Stimulated activated CD4-positive, alpha-beta T cell treated with anti-CD3 and anti-CD28 coated beads, Interleukin-2, amount 100 ng/mL, for 48 hours (primary cell): ENCODE measurements around the gene FOSL1.
A peak's percentile ranks its signal among the peaks of the same experiment; 100 is the strongest.

Source experiments
- DNase-seq, 2 donors: peaks; one replicate each; pipeline ENCODE4 v3.0.0-alpha.2; 2020

The FOSL1 gene

DNA sequence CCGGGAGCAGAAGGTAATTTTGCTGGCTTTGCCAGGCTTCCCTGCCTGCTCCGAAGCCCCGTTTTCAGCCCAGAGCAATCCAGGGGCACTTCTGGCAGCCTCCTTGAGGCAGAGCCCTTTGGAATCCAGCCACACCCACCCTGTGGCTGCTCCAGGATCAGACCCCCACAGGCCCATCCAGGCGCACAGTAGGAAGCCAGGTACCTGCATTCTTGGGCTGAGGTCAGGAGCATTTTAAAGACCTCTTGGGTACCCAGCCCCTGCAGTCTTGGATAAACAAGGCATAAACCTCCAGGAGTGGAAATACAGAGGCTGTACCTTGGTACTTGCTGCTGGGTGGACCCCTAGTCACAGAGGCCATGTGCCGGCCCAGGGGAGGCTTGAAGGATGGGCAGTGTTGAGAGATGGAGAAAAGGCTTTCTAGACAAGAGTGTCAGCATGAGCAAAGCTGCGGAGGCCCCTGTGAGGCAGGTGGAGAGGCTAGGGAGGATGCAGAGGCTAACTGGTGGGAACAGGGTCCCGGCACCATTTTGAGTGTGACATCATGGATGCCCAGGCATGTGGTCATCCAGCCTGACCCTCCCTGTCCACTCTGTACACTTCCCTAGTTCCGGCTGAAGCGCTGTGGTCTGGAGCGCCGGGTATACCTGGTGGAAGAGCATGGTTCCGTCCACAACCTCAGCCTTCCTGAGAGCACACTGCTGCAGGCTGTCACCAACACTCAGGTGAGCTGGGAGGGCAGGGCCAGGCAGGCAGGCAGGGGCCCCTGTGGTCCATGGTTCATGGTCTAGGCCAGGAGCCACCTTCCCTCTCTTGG, 36.1 kb downstream of the FOSL1 start:
- DNase-seq: no peak

DNA sequence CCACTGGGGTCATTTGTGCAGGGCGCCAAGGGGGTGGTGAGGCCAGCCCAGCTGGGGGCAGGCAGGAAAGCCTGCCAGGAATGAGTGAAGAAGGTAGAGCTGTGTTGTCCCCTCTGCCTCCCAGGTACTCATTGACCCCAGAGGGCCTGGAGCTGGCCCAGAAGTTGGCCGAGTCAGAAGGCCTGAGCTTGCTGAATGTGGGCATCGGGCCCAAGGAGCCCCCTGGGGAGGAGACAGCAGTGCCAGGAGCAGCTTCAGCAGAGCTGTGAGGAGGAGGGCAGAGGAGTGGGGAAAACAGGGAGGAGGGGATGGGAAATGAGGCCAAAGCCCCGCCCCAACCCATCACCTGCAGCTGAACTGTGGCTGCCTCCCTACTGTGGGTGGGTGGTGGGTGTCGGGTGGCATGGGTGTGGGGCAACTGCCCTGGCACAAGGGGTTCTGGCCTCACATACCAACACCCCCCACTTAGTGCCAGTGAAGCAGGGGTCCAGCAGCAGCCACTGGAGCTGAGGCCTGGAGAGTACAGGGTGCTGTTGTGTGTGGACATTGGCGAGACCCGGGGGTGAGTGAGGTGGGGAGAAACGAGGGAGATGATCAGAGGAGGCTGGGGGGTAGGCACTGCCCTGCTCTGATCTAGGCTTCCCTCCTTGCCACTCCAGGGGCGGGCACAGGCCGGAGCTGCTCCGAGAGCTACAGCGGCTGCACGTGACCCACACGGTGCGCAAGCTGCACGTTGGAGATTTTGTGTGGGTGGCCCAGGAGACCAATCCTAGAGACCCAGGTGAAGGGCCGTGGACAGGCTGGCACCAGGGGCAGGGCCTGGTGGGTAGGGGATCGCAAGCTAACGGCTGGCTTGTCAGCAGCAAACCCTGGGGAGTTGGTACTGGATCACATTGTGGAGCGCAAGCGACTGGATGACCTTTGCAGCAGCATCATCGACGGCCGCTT, 37.0 kb downstream of the FOSL1 start:
- DNase-seq: no peak

GRCh38 chr11:65862191-65862735, 37.9 kb downstream of the FOSL1 start:
- DNase-seq: no peak

- no peak for DNase-seq
Observed at GRCh38 chr11:65861533-65862183, 38.5 kb downstream of the FOSL1 start.

- no peak for DNase-seq
Observed at GRCh38 chr11:65861165-65861505, 39.1 kb downstream of the FOSL1 start.

DNA sequence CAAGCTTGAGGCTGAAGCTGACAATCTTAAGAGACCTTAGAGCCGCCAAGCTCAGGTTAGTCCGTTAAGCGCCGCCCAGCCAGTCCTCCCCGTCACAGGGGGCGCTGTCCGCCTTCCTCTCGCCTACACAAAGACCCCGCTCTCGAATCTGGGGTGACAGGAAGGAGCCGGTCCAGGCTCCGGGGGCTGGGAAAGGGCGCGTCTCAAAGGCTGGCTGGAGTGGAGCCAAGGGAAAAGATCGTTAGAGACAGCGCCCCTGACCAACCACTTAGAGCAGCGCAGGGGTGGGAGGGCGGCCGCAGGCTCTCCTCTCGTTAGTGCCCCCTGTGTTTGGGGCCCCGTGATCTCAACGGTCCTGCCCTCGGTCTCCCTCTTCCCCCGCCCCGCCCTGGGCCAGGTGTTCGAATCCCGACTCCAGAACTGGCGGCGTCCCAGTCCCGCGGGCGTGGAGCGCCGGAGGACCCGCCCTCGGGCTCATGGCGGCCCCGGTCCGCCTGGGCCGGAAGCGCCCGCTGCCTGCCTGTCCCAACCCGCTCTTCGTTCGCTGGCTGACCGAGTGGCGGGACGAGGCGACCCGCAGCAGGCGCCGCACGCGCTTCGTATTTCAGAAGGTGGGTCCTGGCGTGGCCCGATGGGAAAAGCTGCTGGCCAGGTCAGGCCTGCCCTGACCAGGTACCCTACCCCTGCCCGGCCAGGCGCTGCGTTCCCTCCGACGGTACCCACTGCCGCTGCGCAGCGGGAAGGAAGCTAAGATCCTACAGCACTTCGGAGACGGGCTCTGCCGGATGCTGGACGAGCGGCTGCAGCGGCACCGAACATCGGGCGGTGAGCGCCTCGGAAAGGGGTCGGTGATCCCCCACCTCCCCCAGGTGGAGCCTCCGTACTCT, 39.7 kb downstream of the FOSL1 start, which contains the start of gene MUS81:
Gene MUS81, plus strand, starts transcription at position 156 of the 887 bp plus-strand sequence. Its CDS starts 321 bp downstream, at position 477.
- DNase-seq: peak; percentile 94 to 96

GRCh38 chr11:65859812-65860277, 40.3 kb downstream of the FOSL1 start:
- peak; percentile 46 to 50 for DNase-seq

DNA sequence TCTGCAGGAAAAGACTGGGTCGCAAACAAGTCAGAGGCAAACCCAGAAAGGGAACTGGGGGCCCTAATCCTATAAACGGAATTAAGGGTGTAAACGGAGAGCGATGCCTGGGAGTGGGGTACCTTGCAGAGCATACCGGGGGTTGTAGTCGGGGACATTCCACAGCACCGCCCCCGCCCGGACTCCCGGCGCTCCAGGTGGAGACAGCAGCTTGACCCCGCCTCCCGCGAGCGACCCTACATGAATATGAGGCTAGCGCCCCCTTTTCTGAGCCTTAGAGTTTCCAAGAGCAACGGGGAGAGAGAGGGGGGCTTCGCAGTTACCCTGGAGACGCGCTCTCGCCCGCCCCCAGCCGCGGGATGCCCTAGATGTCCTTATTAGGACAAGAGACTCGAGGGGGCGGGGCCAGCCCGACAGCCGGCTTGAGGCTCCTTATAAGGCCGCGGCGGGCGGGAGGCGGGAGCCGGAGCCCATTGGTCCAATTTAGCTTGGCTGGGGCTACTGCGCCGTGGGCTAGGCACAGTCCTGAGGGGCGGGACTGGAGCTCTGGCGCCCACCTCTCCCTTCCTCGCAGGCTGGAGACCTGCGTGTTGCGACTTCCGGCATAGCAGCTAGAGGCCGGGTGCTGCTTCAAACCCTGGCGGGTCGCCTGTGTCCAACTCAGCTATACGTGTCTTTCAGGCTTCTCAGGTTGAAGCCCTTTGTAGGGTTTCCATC, 40.9 kb downstream of the FOSL1 start:
- DNase-seq: peak; percentile 95 to 97

DNA sequence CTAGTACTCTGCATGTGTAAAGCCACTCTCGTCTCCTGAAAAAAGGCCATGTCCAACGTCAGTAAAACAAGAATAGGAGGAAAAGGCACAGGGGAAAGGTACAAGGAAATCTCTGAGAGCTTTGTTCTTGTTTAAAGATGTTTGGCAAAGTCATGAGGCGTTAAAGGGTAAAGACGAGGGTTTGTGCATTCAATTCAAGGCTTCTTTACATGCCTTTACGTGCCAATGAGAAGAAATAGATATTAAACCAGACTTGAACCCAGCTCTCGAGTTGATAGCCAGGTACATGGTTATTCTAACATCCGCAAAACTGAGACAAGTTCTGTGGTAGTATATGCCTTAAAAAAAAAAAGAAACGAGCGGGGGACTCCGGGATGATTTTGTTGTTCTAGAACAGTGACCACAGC, 41.5 kb downstream of the FOSL1 start:
- DNase-seq: no peak

- DNase-seq: peak; percentile 94 to 95
Observed at GRCh38 chr11:65857853-65858680, 42.1 kb downstream of the FOSL1 start, which contains the start of gene CFL1. CFL1 (minus strand) TSS chr11:65858180; CDS start chr11:65858099, 81 bp downstream.

GRCh38 chr11:65857500-65857852, 42.7 kb downstream of the FOSL1 start:
- peak in 1 of 2 donors; percentile 64 for DNase-seq

DNA sequence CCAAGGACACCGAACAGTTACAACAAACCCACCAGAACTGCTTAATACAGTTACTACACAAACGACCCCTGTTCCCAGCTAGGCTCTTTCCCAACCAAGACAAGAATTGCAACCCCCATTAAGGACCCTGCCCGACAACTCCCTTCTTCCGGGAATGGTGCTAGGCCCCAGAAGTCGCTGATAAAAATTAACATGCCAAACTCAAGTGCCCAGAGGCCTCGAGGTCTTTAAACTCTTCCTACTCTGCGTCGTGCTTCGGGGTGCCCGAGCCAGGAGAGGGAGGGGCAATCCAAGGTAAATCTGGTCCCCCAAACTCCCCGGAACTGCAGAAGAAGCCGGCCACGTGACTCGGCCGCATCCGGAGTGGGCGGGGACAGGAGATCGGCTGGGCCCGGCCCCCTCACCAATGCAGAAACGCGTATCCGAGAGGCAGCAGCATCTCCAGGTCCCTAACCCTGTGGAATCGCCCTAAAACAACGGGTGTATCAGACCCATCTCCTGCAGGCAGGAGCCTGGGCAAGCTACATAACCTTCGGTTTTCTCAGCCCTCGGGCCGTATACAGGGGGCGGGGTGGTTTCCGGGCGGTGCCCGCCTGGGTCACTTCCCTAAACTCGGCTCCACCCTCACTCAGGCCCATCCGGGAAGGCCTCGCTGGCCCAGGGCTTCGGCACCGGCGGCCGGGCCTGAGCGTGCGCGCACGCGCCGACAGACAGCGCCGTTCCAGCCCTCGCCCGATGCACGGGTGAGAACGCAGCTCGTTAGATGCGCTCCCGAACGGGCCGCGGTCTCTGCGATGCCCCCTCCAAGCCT, 43.3 kb downstream of the FOSL1 start:
- peak; percentile 78 to 80 for DNase-seq

DNA sequence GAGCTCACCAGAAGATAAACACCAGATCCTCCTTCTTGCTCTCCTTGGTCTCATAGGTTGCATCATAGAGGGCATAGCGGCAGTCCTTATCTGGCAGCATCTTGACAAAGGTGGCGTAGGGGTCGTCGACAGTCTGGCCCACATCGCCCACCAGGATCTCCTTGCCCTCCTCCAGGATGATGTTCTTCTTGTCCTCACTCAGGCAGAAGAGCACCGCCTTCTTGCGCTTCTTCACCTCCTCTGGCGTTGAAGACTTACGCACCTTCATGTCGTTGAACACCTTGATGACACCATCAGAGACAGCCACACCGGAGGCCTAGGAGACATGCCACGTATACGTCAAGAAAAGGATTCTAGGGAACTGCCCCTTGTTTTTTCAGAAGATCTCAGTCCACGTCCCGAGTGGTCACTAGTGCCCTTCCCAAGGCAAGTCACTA, 44.2 kb downstream of the FOSL1 start:
- no peak for DNase-seq

GRCh38 chr11:65854852-65855837, 45.0 kb downstream of the FOSL1 start:
- no peak for DNase-seq

DNA sequence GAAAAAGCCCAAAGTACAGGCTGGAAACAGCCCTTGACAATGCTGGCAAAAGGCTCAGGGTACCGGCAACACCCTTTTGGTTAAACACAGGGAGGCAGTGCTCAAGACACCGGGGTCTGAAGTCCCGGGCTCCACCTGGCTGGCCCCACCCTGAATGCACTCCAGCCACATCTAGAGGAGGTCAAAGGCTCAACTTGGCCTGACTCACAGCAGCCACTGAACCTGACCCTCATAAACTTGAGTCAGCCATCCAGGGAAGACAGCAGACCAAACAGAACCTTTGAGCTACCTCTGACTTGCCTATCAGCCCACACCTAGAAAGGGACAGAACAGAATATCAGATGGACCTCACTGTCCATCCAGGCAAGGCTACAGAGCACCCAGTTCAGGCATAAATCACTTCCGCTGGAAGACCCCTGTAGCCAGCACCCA, 46.0 kb downstream of the FOSL1 start:
- no peak for DNase-seq

DNA sequence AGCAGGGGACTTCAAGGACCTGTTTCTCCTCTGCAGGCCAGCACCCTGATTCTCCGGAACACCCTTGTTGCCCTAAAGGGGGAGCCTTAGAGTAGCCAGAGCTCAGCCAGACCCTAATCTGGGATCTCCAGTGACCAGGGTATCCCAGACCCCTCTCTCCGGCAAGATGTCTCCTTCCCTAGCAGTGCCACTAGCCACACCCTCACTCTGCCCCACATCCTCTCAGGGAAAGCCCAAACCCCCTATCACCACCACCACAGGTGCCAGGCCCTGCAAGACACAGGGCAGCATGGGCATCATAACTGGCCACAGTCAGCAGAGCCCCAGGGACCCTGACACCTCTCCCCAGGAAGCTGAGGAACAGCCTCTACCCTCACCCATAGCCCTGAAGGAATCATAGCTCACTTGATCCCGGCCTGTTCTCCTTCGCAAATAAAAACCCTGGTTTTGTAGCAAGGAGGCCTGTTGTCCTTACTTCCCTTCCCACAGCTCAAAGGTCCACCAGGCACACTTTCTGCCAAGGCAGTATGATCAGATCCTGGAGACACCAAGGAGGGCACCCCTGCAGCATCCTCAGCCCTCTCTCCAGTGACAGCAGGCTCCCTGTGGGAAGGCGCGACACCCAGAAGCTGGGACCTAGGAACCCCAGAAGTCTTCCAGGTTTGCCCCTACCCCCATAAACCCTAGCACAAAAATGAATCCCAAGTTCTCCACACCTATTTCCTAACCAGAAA, 46.8 kb downstream of the FOSL1 start:
- DNase-seq: no peak
